Measurements from ENCODE around the gene DSP. TPM values are rescaled to one million over a fixed set of nuclear protein-coding genes. Genes with fewer than 3 reads are reported as not detected.

Gene DSP
- total RNA-seq, 1 donor from 2014 or later = 76.0 TPM

Other genes starting within 250 kb of the DSP start
- 29.9 and 33.9 TPM in 2 replicates for gene SSR1, start 228.5 kb upstream of the DSP start, total RNA-seq
- gene CAGE1, start 151.9 kb upstream of the DSP start, total RNA-seq = under 0.01 and 0.20 TPM in 2 replicates
- 11.8 and 25.2 TPM in 2 replicates for gene RIOK1, start 151.9 kb upstream of the DSP start, total RNA-seq
- gene SNRNP48, start 48.5 kb downstream of the DSP start, total RNA-seq = 7.6 and 7.9 TPM in 2 replicates
- 90.2 and 246 TPM in 2 replicates for gene BMP6, start 184.4 kb downstream of the DSP start, total RNA-seq

Data from lung microvascular endothelial cell (primary cell).